Fibroblast of the aortic adventitia (primary cell): Measurements from ENCODE around the gene SALL4. TPM values are rescaled to one million over a fixed set of nuclear protein-coding genes. Genes with fewer than 3 reads are reported as not detected.
A peak's percentile ranks its signal among the peaks of the same experiment; 100 is the strongest.
"Not testable (repeated sequence)": the region's sequence is repeated elsewhere in the genome, so short reads cannot be mapped to it uniquely, and the experiment has no call there.

Experiments
- DNase-seq: peaks from one replicate; pipeline ENCODE4 v3.0.0-alpha.2; 2010; ENCODE audit warnings: low read depth
- H3K4me3 ChIP-seq: 2 replicates; pipeline ENCODE4 v1.5.1; 2011; ENCODE audit warnings: low read depth, mild to moderate bottlenecking, control low read depth, low read length, moderate library complexity
- total RNA-seq: library from RNA; depleted of rRNA; stranded (reverse); fragments of >200 nt; gene quantifications from 2 replicates; pipeline ENCODE4 v1.2.3, GENCODE V29; 2012; ENCODE audit warnings: low replicate concordance
- TF ChIP-seq, protein P1 (sequence below): IDR thresholded peaks from 2 replicates; pipeline ENCODE4 v1.5.1; 2011; ENCODE audit warnings: mild to moderate bottlenecking, low read length, control low read depth, inconsistent platforms; ENCODE audit not compliant: insufficient read depth

Gene SALL4
- total RNA-seq, 1 donor, result 0.36 TPM

- TF ChIP-seq, protein P1, sequence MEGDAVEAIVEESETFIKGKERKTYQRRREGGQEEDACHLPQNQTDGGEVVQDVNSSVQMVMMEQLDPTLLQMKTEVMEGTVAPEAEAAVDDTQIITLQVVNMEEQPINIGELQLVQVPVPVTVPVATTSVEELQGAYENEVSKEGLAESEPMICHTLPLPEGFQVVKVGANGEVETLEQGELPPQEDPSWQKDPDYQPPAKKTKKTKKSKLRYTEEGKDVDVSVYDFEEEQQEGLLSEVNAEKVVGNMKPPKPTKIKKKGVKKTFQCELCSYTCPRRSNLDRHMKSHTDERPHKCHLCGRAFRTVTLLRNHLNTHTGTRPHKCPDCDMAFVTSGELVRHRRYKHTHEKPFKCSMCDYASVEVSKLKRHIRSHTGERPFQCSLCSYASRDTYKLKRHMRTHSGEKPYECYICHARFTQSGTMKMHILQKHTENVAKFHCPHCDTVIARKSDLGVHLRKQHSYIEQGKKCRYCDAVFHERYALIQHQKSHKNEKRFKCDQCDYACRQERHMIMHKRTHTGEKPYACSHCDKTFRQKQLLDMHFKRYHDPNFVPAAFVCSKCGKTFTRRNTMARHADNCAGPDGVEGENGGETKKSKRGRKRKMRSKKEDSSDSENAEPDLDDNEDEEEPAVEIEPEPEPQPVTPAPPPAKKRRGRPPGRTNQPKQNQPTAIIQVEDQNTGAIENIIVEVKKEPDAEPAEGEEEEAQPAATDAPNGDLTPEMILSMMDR, result no peak
- H3K4me3 ChIP-seq, result no peak overlapping the region
- DNase-seq, result peak; percentile 69
Observed at GRCh38 chr20:51749674-51750036, 52.7 kb downstream of the SALL4 start.

- TF ChIP-seq, protein P1, result no peak
- DNase-seq, result no peak
- H3K4me3 ChIP-seq, result no peak overlapping the region
Observed at GRCh38 chr20:51747182-51747911, 55.0 kb downstream of the SALL4 start.

DNA sequence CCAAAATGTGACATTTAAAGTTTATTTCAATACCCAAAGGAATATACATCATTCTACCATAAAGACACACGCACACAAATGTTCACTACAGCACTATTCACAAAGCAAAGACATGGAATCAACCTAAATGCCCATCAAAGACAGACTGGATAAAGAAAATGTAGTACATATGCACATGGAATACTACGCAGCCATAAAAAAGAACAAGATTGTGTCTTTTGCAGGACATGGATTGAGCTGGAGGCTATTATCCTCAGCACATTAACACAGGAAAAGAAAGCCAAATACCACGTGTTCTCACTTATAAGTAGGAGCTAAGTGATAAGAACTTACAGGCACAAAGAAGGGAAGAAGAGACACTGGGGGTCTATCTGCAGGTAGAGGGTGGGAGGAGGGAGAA is 56.5 kb downstream of the SALL4 start:
- DNase-seq, result no peak
- TF ChIP-seq, protein P1, result no peak
- H3K4me3 ChIP-seq, result no peak overlapping the region

DNA sequence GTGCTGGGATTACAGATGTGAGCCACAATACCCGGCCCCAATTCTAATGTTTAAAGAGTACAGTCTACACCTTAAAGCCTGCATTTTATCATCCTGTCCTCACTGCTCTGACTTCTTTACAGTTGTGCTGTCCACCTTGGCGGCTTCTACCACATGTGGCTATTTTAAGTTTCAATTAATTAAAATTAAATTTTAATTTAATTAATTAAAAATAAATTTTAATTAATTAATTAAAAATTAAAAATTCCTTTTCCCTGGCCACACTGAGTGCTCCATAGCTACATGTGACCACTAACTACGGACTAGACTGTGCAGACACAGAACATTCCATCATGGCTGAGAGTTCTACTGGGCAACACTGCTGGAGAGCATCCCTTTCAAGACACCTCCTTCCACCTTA is 61.5 kb downstream of the SALL4 start:
- TF ChIP-seq, protein P1, result no peak
- no peak overlapping the region for H3K4me3 ChIP-seq
- no peak for DNase-seq

- H3K4me3 ChIP-seq, DNase-seq: not testable (repeated sequence)
Observed at GRCh38 chr20:51740308-51740707, 62.0 kb downstream of the SALL4 start.

DNA sequence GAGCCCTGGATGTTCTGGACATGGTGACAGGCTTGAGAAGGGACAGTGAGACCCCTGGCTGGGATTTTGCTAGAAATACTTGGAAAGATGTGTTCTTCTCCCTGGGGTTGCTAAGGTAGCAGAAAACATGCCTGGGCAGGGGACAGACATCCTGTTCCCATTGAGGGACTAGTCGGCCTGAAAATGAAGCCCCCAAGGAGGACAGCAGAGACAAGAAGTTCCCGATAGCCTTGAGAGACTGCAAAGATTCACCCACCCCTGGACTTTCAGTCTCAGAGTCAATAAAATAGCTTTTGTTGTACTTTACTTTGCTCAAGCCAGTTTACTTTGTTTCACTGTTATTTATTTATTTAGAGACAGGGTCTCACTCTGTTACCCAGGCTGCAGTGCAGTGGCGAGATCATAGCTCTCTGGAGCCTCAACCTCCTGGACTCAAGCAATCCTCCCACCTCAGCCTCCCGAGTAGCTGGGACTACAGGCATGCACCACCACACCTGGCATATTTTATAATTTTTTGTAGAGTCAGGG is 62.5 kb downstream of the SALL4 start:
- DNase-seq, result no peak
- TF ChIP-seq, protein P1, result no peak
- H3K4me3 ChIP-seq, result no peak overlapping the region

GRCh38 chr20:51738877-51739447 is 63.4 kb downstream of the SALL4 start:
- no peak for DNase-seq
- no peak overlapping the region for H3K4me3 ChIP-seq
- TF ChIP-seq, protein P1, result no peak

DNA sequence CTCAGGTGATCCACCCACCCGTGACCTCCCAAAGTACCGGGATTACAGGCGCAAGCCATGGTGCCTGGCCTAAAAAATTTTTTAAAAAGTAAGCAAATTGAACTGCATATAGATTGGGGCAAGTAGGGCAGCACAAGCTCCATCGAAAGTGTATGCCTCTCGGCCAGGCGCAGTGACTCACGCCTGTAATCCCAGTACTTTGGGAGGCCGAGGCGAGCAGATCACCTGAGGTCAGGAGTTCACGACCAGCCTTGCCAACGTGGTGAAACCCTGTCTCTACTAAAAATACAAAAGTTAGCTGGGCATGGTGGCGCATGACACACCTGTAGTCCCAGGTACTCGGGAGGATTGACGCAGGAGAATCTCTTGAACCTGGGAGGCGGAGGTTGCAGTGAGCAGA is 64.1 kb downstream of the SALL4 start:
- H3K4me3 ChIP-seq, DNase-seq: not testable (repeated sequence)
